Hippocampal formation (tissue), 2 donors: ENCODE data around the gene MAP4K2.

Experiments used
- DNase-seq, 2 donors: peaks; one replicate each; lab custom pipeline; 2025; lab: John Stamatoyannopoulos, UW

Gene MAP4K2

GRCh38 chr11:64810891-64811272 is 7.9 kb upstream of the MAP4K2 start:
- DNase-seq = no peak

- peak; percentile 95 to 98 for DNase-seq
Measured at GRCh38 chr11:64810271-64810890, 7.4 kb upstream of the MAP4K2 start, which contains the start of gene MEN1. Gene MEN1 (minus strand): TSS chr11:64810551. CDS start chr11:64810109, 442 bp downstream.

GRCh38 chr11:64809781-64810241 is 6.8 kb upstream of the MAP4K2 start:
- DNase-seq = no peak

GRCh38 chr11:64805481-64805880 is 2.5 kb upstream of the MAP4K2 start:
- DNase-seq = no peak

- no peak for DNase-seq
Measured at GRCh38 chr11:64804346-64805210, 1.6 kb upstream of the MAP4K2 start.

- no peak for DNase-seq
Measured at GRCh38 chr11:64803846-64804345, 882 bp upstream of the MAP4K2 start.

GRCh38 chr11:64802370-64803157 is 450 bp downstream of the MAP4K2 start:
- DNase-seq = no peak

GRCh38 chr11:64801561-64802369 is 1.2 kb downstream of the MAP4K2 start:
- DNase-seq = no peak

GRCh38 chr11:64801158-64801464 is 1.9 kb downstream of the MAP4K2 start:
- no peak for DNase-seq

GRCh38 chr11:64800303-64801157 is 2.5 kb downstream of the MAP4K2 start:
- no peak for DNase-seq

GRCh38 chr11:64799623-64800302 is 3.3 kb downstream of the MAP4K2 start:
- DNase-seq = no peak

GRCh38 chr11:64799256-64799622 is 3.8 kb downstream of the MAP4K2 start:
- DNase-seq = no peak

GRCh38 chr11:64796757-64797541 is 6.1 kb downstream of the MAP4K2 start:
- no peak for DNase-seq

- DNase-seq = no peak
Measured at GRCh38 chr11:64796047-64796756, 6.8 kb downstream of the MAP4K2 start.

- DNase-seq = no peak
Measured at GRCh38 chr11:64794526-64794925, 8.5 kb downstream of the MAP4K2 start.

GRCh38 chr11:64793271-64794160 is 9.5 kb downstream of the MAP4K2 start:
- DNase-seq = no peak

- no peak for DNase-seq
Measured at GRCh38 chr11:64792482-64792881, 10.5 kb downstream of the MAP4K2 start.
